CD4-positive, alpha-beta T cell treated with Interleukin-6 at 100 ng/mL for 8 hours (primary cell): Measurements from ENCODE around the gene GZMM.
A peak's percentile ranks its signal among the peaks of the same experiment; 100 is the strongest.

Experiments used
- DNase-seq: peaks from one replicate; pipeline ENCODE4 v3.0.0-alpha.2; 2020; ENCODE audit warnings: mixed read lengths, low spot score

The GZMM gene

GRCh38 chr19:566844-567243 lies 23.0 kb downstream of the GZMM start:
- no peak for DNase-seq

- no peak for DNase-seq
These were observed 23.5 kb downstream of the GZMM start for GRCh38 chr19:567296-567900.

GRCh38 chr19:570251-570686 lies 26.4 kb downstream of the GZMM start:
- DNase-seq, result no peak

GRCh38 chr19:570937-571565 lies 27.2 kb downstream of the GZMM start:
- peak; percentile 56 for DNase-seq

GRCh38 chr19:571566-571974 lies 27.7 kb downstream of the GZMM start:
- no peak for DNase-seq

GRCh38 chr19:572140-572742 lies 28.4 kb downstream of the GZMM start, which contains the start of gene BSG:
Gene BSG (plus strand): TSS chr19:572596. CDS start chr19:572635, 39 bp downstream.
- peak; percentile 98 for DNase-seq

- DNase-seq, result no peak
These were observed 29.1 kb downstream of the GZMM start for GRCh38 chr19:572743-573518.

- DNase-seq, result no peak
These were observed 29.6 kb downstream of the GZMM start for GRCh38 chr19:573519-573825.

- no peak for DNase-seq
These were observed 31.0 kb downstream of the GZMM start for GRCh38 chr19:574658-575526.

- DNase-seq, result no peak
These were observed 32.0 kb downstream of the GZMM start for GRCh38 chr19:575527-576506.

GRCh38 chr19:576768-577438 lies 33.0 kb downstream of the GZMM start:
- no peak for DNase-seq

- DNase-seq, result no peak
These were observed 33.9 kb downstream of the GZMM start for GRCh38 chr19:577439-578392.

GRCh38 chr19:579111-579841 lies 35.4 kb downstream of the GZMM start:
- DNase-seq, result no peak

- no peak for DNase-seq
These were observed 35.9 kb downstream of the GZMM start for GRCh38 chr19:579842-580155.

- DNase-seq, result no peak
These were observed 36.5 kb downstream of the GZMM start for GRCh38 chr19:580274-580835.

GRCh38 chr19:581399-582111 lies 37.7 kb downstream of the GZMM start:
- no peak for DNase-seq

- DNase-seq, result no peak
These were observed 38.8 kb downstream of the GZMM start for GRCh38 chr19:582497-583197.
